GM18870 (cell line): ENCODE results near the gene CPS1.

Source experiments
- ATAC-seq: cut with Tn5 transposase; IDR thresholded peaks from one replicate; pipeline ENCODE4 v1.9.1; 2021; ENCODE audit warnings: moderate library complexity; ENCODE audit not compliant: unreplicated experiment

Gene CPS1

GRCh38 chr2:210556329-210556980, at the start of gene CPS1:
Gene CPS1 (plus strand): TSS chr2:210556599. CDS start chr2:210556734, 135 bp downstream.
- no peak for ATAC-seq

- ATAC-seq, result no peak
Measured at GRCh38 chr2:210515911-210516310, 40.5 kb upstream of the CPS1 start.

GRCh38 chr2:210517264-210517663, 39.1 kb upstream of the CPS1 start:
- no peak for ATAC-seq

GRCh38 chr2:210519594-210519993, 36.8 kb upstream of the CPS1 start:
- no peak for ATAC-seq

GRCh38 chr2:210522399-210522798, 34.0 kb upstream of the CPS1 start:
- ATAC-seq, result no peak

- ATAC-seq, result no peak
Measured at GRCh38 chr2:210523650-210524289, 32.6 kb upstream of the CPS1 start.

GRCh38 chr2:210524533-210524932, 31.9 kb upstream of the CPS1 start:
- no peak for ATAC-seq

GRCh38 chr2:210527286-210527685, 29.1 kb upstream of the CPS1 start:
- ATAC-seq, result peak; percentile 78

- no peak for ATAC-seq
Measured at GRCh38 chr2:210528716-210529115, 27.7 kb upstream of the CPS1 start.

GRCh38 chr2:210531050-210531449, 25.3 kb upstream of the CPS1 start:
- no peak for ATAC-seq

GRCh38 chr2:210531482-210531881, 24.9 kb upstream of the CPS1 start:
- ATAC-seq, result no peak

- no peak for ATAC-seq
Measured at GRCh38 chr2:210533389-210533788, 23.0 kb upstream of the CPS1 start.

- no peak for ATAC-seq
Measured at GRCh38 chr2:210534879-210535278, 21.5 kb upstream of the CPS1 start.

GRCh38 chr2:210536973-210537650, 19.3 kb upstream of the CPS1 start:
- ATAC-seq, result peak; percentile 72

GRCh38 chr2:210539035-210539434, 17.4 kb upstream of the CPS1 start:
- no peak for ATAC-seq

- ATAC-seq, result no peak
Measured at GRCh38 chr2:210539578-210540416, 16.6 kb upstream of the CPS1 start.

GRCh38 chr2:210540471-210540870, 15.9 kb upstream of the CPS1 start:
- ATAC-seq, result no peak

GRCh38 chr2:210540900-210541289, 15.5 kb upstream of the CPS1 start:
- no peak for ATAC-seq

GRCh38 chr2:210541290-210541902, 15.0 kb upstream of the CPS1 start:
- ATAC-seq, result no peak

- ATAC-seq, result no peak
Measured at GRCh38 chr2:210544007-210544590, 12.3 kb upstream of the CPS1 start.

- ATAC-seq, result no peak
Measured at GRCh38 chr2:210544831-210545230, 11.6 kb upstream of the CPS1 start.
